Keratinocyte (primary cell): ENCODE measurements around the gene PFKFB3.

Experiments
- CTCF ChIP-seq, 3 experiments: IDR thresholded peaks in 1 of 3; conservative IDR thresholded peaks in 1 of 3; optimal IDR thresholded peaks in 1 of 3; 2 replicates in 2 of 3; 3 replicates in 1 of 3; pipeline versions ENCODE3 to v1.5.1; 2011; ENCODE audit warnings: low read length in 3 of 3, mild to moderate bottlenecking in 3 of 3, moderate library complexity in 2 of 3, control low read depth in 1 of 3, inconsistent platforms in 1 of 3; ENCODE audit not compliant: insufficient read depth in 2 of 3; ENCODE audit errors: extremely low read depth in 1 of 3
- EZH2 ChIP-seq: IDR thresholded peaks from one replicate; pipeline ENCODE4 v1.6.1; 2012; ENCODE audit warnings: inconsistent platforms, mild to moderate bottlenecking, low read length, moderate library complexity

GRCh38 chr10:6221192-6221940, 18.6 kb downstream of the PFKFB3 start:
- TF ChIP-seq CTCF (optimal IDR thresholded peaks at IDR 0.05 in 1 of 3, IDR thresholded peaks at IDR 0.05 in 1 of 3, conservative IDR thresholded peaks at IDR 0.05 in 1 of 3; ENCODE audit: extremely low read depth in 1 of 3, insufficient read depth in 2 of 3, low read length in 3 of 3) (no peak), EZH2 (no peak)
